ENCODE data around the gene TACR2. TPM values are rescaled to one million over a fixed set of nuclear protein-coding genes. Genes with fewer than 3 reads are reported as not detected.

TACR2 gene
- polyA plus RNA-seq, 2 of the 4 experiments (the other 2 are of a cell fraction), result 0.09 to 0.16 TPM

DNA sequence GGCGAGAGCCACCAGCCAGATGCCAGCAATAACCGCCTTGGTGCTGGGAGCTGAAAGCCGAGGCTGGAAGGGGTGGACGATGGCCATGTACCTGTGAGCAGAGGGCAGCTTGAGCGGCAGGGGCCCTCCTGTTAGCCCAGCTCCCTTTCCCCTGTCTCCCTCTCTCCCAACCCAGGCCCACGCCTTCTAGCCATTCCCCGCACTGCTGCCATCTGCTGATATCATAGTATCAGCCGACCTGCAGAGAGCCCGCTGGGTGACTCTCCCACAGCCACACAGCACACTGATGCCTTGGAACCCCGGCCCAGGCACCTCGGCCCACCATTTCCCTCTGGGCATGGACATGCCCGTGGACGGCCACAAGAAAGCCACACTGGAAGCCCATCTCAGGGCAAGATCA, 1.7 kb downstream of the TACR2 start:
- Histone ChIP-seq H3K27ac (no peak overlapping the region), H3K4me3 (no peak overlapping the region), H3K4me2 (no peak overlapping the region), H3K9me3 (no peaks in the 10 kb centered on the region), H3K4me1 (peaks cover 11% of the 10 kb centered on the region)
- DNase-seq (ENCODE audit: low read depth in 1 of 2, low spot score in 1 of 2), result no peak
- CTCF ChIA-PET, result interaction anchor here (0.8 to 2.8 kb wide), 7 partner anchors 9 to 222 kb away, joined by 3 to 18 read pairs (median 3); no protein-coding TSS in a partner anchor
- no peak; a peak in 2 of 6 replicates for ATAC-seq
- WGBS (ENCODE audit: missing lambda C conversion rate), result 80% methylated on average over 13 of the region's 13 CpGs
- TF ChIP-seq MAFK (IDR thresholded peaks at IDR 0.05; ENCODE audit: partially characterized antibody), result no peak
- TF ChIP-seq CBX2 (IDR thresholded peaks at IDR 0.05; ENCODE audit: borderline replicate concordance, low read depth), result no peak
- no peak for TF ChIP-seq SREBF2 (IDR thresholded peaks at IDR 0.05)
- no peak for TF ChIP-seq POLR2AphosphoS2 (conservative IDR thresholded peaks at IDR 0.05; ENCODE audit: low read length)
- no peak for TF ChIP-seq NR3C1 (IDR thresholded peaks at IDR 0.05)
- FAIRE-seq, result no peak
- POLR2A ChIA-PET, result no interaction called here

DNA sequence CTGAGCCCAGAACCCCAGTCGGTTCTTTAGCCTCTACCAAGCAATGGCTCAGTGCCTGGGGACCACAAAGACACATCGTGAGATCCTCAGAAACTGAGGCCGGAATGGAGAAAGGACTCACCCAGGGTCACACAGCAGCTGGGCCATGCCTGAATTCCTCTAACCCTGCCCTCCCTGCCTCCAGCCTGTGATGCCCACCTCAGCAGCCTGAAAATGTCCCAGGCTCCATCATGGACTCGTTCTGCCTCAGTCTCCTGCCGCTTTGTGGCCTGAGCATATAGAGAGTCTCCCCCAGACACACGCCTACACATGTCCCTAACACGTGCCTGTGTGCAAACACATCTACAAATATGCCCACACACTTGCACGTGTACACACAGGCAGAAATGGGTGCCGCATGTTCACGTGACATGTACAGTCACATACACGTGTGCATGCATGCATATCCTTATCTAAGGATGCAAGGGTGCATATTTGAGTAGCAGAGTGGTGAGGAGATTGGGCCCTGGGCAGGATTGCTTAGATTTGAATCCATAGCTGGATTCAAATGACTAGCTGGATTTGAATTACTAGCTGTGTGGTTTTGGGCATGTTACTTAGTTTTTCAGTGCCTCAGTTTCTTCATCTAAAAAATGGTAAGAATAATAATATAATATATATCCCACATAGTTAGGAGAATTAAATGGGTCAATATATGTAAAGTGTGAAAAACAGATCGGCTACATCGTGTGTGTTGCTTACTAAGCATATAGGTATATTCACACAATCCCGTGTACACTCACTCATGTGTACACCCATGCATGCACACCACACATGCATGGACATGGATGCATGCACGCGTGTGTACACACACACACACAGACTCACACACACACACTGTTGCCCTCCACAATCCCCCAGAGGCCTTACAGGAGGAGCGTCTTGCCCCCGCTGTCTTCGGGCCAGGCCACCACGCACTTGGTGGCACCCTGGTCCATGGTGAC, 2.4 kb downstream of the TACR2 start:
- H3K9me3 ChIP-seq, result no peaks in the 10 kb centered on the region
- ChIA-PET POLR2A (no interaction called here), CTCF (interaction anchor here (0.7 to 2.8 kb wide), 9 partner anchors 9 to 223 kb away, joined by 3 to 18 read pairs (median 4); no protein-coding TSS in a partner anchor)
- ATAC-seq, result no peak
- no peak overlapping the region for H3K27ac ChIP-seq
- WGBS (ENCODE audit: missing lambda C conversion rate), result 84% methylated on average over 20 of the region's 20 CpGs
- peaks cover 12% of the 10 kb centered on the region for H3K4me1 ChIP-seq
- TF ChIP-seq HDAC2 (IDR thresholded peaks at IDR 0.05), result no peak
- TF ChIP-seq EP300 (IDR thresholded peaks at IDR 0.05), result no peak
- no peak for TF ChIP-seq RARB (CRISPR knock-in tag; IDR thresholded peaks at IDR 0.05)
- no peak for TF ChIP-seq CBX2 (IDR thresholded peaks at IDR 0.05; ENCODE audit: borderline replicate concordance, low read depth)
- no peak for TF ChIP-seq CEBPB (IDR thresholded peaks at IDR 0.05)
- TF ChIP-seq, protein P1, sequence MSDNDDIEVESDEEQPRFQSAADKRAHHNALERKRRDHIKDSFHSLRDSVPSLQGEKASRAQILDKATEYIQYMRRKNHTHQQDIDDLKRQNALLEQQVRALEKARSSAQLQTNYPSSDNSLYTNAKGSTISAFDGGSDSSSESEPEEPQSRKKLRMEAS (IDR thresholded peaks at IDR 0.05), result no peak
- TF ChIP-seq HOXB13 (CRISPR knock-in tag; IDR thresholded peaks at IDR 0.05; ENCODE audit: low read depth), result no peak
- H3K4me3 ChIP-seq, result no peak overlapping the region
- no peak overlapping the region for H3K4me2 ChIP-seq
- no peak for DNase-seq (ENCODE audit: low read depth in 1 of 2, low spot score in 1 of 2)
- FAIRE-seq, result no peak

DNA sequence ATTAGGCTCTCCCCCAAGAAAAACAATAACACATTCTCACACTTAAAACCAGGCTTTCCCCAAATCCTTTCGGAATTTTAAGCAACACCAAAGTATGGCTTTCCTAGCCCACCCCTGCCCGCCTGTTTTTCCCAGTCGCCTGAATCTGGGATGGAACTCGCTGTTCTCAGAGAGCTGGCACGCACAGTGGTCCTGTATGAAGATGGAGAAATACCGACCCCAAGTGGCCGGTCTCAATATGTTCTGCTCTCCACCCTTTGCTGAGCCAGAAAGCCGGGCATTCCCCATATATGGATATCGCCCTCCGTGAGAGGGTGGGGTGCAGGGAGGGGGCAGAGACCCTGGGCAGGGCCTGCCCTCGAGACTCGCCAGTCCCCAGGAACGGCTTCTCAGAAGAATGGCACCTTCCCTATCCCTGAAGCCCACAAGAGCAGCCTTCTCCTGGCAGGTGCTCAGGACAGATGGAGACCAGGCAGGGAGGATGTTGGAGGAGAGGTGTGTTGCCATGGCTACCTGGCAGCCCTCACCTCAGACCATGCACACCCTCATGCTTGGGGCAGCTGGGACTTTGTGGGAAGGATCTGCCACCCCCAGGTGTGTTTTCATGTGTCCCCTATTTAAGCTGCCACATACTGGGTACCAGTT, 3.4 kb downstream of the TACR2 start:
- H3K4me3 ChIP-seq, result no peak overlapping the region
- no peak overlapping the region for H3K4me2 ChIP-seq
- WGBS (ENCODE audit: missing lambda C conversion rate), result 49% methylated on average over 13 of the region's 13 CpGs
- peak in 1 of 2 experiments; percentile 49 for DNase-seq (ENCODE audit: low read depth in 1 of 2, low spot score in 1 of 2)
- ChIA-PET CTCF (interaction anchor here (0.7 to 2.8 kb wide), 6 partner anchors 10 to 94 kb away, joined by 3 to 18 read pairs (median 4); no protein-coding TSS in a partner anchor), POLR2A (no interaction called here)
- 0 out of 6 replicates have a peak overlapping the region, but pooled peaks of 1 of the 2 experiments have one; percentile 1 for H3K27ac ChIP-seq
- peak; percentile 46 to 65; a peak in 4 of 6 replicates for ATAC-seq
- no peak for FAIRE-seq
- no peaks in the 10 kb centered on the region for H3K9me3 ChIP-seq
- TF ChIP-seq RCOR1 (IDR thresholded peaks at IDR 0.05; ENCODE audit: low read depth, low read length) (no peak), MYC (IDR thresholded peaks at IDR 0.05; ENCODE audit: borderline replicate concordance, low read length) (no peak), RAD21 (conservative IDR thresholded peaks at IDR 0.05 in 1 of 2, IDR thresholded peaks at IDR 0.05 in 1 of 2) (peak; percentile 32 to 56; a peak in 2 of 5 replicates), CBX8 (IDR thresholded peaks at IDR 0.05) (no peak), KDM5A (IDR thresholded peaks at IDR 0.05) (no peak), ESRRA (IDR thresholded peaks at IDR 0.05; ENCODE audit: borderline replicate concordance, low read length) (no peak), SMC3 (IDR thresholded peaks at IDR 0.05) (0 out of 3 replicates have a peak, but pooled peaks have one; percentile 20), NPAS2 (CRISPR knock-in tag; IDR thresholded peaks at IDR 0.05; ENCODE audit: borderline replicate concordance) (no peak), MAFK (IDR thresholded peaks at IDR 0.05; ENCODE audit: partially characterized antibody) (no peak)
- TF ChIP-seq, protein P2, sequence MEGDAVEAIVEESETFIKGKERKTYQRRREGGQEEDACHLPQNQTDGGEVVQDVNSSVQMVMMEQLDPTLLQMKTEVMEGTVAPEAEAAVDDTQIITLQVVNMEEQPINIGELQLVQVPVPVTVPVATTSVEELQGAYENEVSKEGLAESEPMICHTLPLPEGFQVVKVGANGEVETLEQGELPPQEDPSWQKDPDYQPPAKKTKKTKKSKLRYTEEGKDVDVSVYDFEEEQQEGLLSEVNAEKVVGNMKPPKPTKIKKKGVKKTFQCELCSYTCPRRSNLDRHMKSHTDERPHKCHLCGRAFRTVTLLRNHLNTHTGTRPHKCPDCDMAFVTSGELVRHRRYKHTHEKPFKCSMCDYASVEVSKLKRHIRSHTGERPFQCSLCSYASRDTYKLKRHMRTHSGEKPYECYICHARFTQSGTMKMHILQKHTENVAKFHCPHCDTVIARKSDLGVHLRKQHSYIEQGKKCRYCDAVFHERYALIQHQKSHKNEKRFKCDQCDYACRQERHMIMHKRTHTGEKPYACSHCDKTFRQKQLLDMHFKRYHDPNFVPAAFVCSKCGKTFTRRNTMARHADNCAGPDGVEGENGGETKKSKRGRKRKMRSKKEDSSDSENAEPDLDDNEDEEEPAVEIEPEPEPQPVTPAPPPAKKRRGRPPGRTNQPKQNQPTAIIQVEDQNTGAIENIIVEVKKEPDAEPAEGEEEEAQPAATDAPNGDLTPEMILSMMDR (IDR thresholded peaks at IDR 0.05), result peak; percentile 43
- TF ChIP-seq, protein P3, sequence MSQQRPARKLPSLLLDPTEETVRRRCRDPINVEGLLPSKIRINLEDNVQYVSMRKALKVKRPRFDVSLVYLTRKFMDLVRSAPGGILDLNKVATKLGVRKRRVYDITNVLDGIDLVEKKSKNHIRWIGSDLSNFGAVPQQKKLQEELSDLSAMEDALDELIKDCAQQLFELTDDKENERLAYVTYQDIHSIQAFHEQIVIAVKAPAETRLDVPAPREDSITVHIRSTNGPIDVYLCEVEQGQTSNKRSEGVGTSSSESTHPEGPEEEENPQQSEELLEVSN (IDR thresholded peaks at IDR 0.05; ENCODE audit: borderline replicate concordance, low read depth), result no peak
- TF ChIP-seq, protein P4, sequence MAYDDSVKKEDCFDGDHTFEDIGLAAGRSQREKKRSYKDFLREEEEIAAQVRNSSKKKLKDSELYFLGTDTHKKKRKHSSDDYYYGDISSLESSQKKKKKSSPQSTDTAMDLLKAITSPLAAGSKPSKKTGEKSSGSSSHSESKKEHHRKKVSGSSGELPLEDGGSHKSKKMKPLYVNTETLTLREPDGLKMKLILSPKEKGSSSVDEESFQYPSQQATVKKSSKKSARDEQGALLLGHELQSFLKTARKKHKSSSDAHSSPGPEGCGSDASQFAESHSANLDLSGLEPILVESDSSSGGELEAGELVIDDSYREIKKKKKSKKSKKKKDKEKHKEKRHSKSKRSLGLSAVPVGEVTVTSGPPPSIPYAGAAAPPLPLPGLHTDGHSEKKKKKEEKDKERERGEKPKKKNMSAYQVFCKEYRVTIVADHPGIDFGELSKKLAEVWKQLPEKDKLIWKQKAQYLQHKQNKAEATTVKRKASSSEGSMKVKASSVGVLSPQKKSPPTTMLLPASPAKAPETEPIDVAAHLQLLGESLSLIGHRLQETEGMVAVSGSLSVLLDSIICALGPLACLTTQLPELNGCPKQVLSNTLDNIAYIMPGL (CRISPR knock-in tag; IDR thresholded peaks at IDR 0.05; ENCODE audit: borderline replicate concordance), result no peak
- peaks cover 16% of the 10 kb centered on the region for H3K4me1 ChIP-seq
